ENCODE measurements around the gene GLCCI1. TPM values are rescaled to one million over a fixed set of nuclear protein-coding genes. Genes with fewer than 3 reads are reported as not detected.

The GLCCI1 gene
- polyA plus RNA-seq, 12 donors, result 11.7 to 22.3 (median 16.9) TPM; not detected in 1

DNA sequence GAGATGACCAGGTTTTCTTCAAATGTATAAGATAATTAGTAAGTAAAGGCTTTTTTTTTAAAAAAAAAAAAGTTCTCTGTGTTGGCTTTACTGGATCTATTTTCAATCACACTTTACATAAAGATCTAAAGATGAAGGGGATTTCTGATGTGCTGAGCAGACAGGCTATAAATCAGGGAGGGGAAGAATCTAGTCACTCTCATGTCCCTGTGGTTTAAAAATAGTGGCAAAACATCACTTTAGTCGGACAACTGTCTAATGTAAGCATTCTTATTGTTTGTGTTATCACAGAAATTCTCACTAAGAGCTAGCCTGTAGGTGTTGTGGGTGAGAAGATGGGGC, 160.7 kb downstream of the GLCCI1 start:
- no peak for DNase-seq

DNA sequence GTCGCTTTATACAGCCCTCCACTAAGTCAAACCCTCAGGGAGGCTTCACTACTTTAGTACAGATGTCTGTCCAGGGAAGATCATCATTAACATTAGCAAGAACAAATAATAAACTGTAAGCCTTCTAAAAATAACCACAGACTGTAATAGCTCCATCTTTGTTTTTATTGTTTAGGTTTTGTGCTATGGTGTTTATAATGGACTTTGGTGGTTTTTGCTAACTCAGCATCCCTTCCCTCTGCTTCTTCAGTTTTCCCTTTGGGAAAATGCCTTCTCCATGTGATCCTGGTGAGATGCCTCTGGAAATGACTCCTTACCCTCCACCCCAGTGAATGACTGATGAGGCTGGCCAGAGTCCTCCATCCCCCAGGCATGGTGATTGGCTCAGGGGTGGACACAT, 162.1 kb downstream of the GLCCI1 start:
- no peak for DNase-seq

GRCh38 chr7:8131694-8132605, 163.4 kb downstream of the GLCCI1 start:
- no peak for DNase-seq

GRCh38 chr7:8133188-8133848, 164.7 kb downstream of the GLCCI1 start:
- DNase-seq, result no peak

DNA sequence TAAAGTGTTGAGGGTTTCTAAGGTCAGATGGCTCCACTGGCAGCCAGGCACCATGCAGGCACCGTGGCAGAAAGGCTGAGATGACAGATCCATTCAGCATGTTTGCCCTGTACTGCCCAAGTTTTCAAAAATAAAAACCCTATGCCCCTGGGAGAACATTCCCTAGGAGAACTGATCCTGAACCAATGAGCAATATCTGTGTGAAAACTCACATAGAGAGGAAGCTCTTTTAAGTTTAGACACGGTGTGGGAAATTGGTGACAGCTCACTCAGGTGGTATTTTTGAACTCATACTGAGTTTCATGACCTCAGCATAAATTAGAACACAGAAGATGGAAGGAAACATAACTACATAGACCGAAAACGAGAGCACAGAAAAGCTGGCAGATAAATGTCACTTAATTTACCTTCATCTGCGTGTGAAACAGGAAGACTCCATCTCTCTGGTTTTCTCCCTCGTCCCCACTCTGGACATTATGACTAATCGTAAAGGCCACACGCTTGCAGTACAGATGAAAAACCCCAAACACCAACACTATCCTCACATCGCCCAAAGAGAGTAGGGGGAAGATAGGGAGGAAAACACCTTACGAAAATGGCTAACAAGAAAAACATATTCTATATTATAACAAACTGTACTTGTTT, 165.6 kb downstream of the GLCCI1 start:
- DNase-seq, result no peak

GRCh38 chr7:8135417-8135816, 166.8 kb downstream of the GLCCI1 start:
- no peak for DNase-seq

- no peak for DNase-seq
These were observed 167.6 kb downstream of the GLCCI1 start for GRCh38 chr7:8136051-8136730.
